ENCODE data around the gene DNAI1. TPM values are rescaled to one million over a fixed set of nuclear protein-coding genes. Genes with fewer than 3 reads are reported as not detected.

Gene DNAI1
- total and polyA plus RNA-seq, 2 of the 4 experiments (the other 2 are of a cell fraction) = not detected

- Histone ChIP-seq H3K4me1 (ENCODE audit: control insufficient read depth, insufficient read depth, low read length) (peaks cover 12% of the 10 kb centered on the region), H2BK20ac (ENCODE audit: low read depth, low read length) (no peak overlapping the region), H2BK15ac (ENCODE audit: low read depth, low read length) (no peak overlapping the region), H2BK5ac (ENCODE audit: low read depth, low read length, poor library complexity, severe bottlenecking) (no peak overlapping the region), H3K27me3 (ENCODE audit: control insufficient read depth, insufficient read depth, low read length) (no peaks in the 10 kb centered on the region), H4K20me1 (ENCODE audit: insufficient read depth, low read length) (peaks cover 76% of the 10 kb centered on the region), H3K56ac (ENCODE audit: extremely low read depth, insufficient read depth, low read length) (no peak overlapping the region), H2BK120ac (ENCODE audit: low read depth, low read length) (no peak overlapping the region), H2AK9ac (replicated peaks; ENCODE audit: low read depth, low read length, poor library complexity) (no peak overlapping the region), H3K23ac (ENCODE audit: low read depth, low read length) (no peak overlapping the region), H3K27ac (ENCODE audit: insufficient read depth, low read length) (no peak overlapping the region), H3K4me2 (ENCODE audit: low read depth, low read length) (no peak overlapping the region), H3K9me3 (ENCODE audit: control insufficient read depth, insufficient read depth, low read length) (no peaks in the 10 kb centered on the region), H2AK5ac (ENCODE audit: low read depth, low read length) (no peak overlapping the region), H3K4me3 (ENCODE audit: insufficient read depth, low read depth, low read length) (no peak overlapping the region), H3K9ac (ENCODE audit: low read depth, low read length) (no peak overlapping the region), H4K8ac (ENCODE audit: low read depth in 2 of 2, low read length in 2 of 2) (no peak overlapping the region), H3K14ac (replicated peaks; ENCODE audit: low read depth, low read length) (no peak overlapping the region), H3K36me3 (ENCODE audit: control insufficient read depth, insufficient read depth, low read length) (no peaks in the 10 kb centered on the region), H3K4ac (ENCODE audit: low read depth, low read length) (no peak overlapping the region), H3K79me1 (ENCODE audit: low read depth in 1 of 2, low read length in 2 of 2) (peaks cover 44 to 69% of the 10 kb centered on the region in 2 experiments), H4K5ac (ENCODE audit: low read depth, low read length) (no peak overlapping the region), H3K18ac (ENCODE audit: low read depth, low read length) (no peak overlapping the region), H2AFZ (replicated peaks; ENCODE audit: low read length, poor library complexity) (no peak overlapping the region), H3K9me1 (ENCODE audit: insufficient read depth, low read length) (peaks cover 11% of the 10 kb centered on the region), H4K91ac (ENCODE audit: insufficient read depth, low read depth, low read length) (no peak overlapping the region)
- dilution Hi-C loops (cut with HindIII; ENCODE audit: low sequenced_read_pairs, unreplicated experiment) (no loop called here), intact Hi-C loops (cut with micrococcal nuclease) (no loop called here), in situ Hi-C loops (cut with MboI; ENCODE audit: low sequenced_read_pairs) (no loop called here)
- ATAC-seq (ENCODE audit: low read depth) = no peak
- no TSS peak for BruUV-seq (replicated peaks)
- DNase-seq = no peak
- WGBS, 2 experiments (ENCODE audit: extremely low coverage in 2 of 2, insufficient read length in 1 of 2) = no CpG with 5 or more reads among the region's 1 CpG
- POLR2A ChIA-PET (ENCODE audit: unreplicated experiment) = no interaction called here
- TF ChIP-seq, protein P1, sequence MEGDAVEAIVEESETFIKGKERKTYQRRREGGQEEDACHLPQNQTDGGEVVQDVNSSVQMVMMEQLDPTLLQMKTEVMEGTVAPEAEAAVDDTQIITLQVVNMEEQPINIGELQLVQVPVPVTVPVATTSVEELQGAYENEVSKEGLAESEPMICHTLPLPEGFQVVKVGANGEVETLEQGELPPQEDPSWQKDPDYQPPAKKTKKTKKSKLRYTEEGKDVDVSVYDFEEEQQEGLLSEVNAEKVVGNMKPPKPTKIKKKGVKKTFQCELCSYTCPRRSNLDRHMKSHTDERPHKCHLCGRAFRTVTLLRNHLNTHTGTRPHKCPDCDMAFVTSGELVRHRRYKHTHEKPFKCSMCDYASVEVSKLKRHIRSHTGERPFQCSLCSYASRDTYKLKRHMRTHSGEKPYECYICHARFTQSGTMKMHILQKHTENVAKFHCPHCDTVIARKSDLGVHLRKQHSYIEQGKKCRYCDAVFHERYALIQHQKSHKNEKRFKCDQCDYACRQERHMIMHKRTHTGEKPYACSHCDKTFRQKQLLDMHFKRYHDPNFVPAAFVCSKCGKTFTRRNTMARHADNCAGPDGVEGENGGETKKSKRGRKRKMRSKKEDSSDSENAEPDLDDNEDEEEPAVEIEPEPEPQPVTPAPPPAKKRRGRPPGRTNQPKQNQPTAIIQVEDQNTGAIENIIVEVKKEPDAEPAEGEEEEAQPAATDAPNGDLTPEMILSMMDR (conservative IDR thresholded peaks at IDR 0.05; ENCODE audit: low read depth, low read length) = no peak
- no peak for TF ChIP-seq SMC3 (IDR thresholded peaks at IDR 0.05; ENCODE audit: low read depth, low read length)
- TF ChIP-seq MAFK (IDR thresholded peaks at IDR 0.05; ENCODE audit: low read depth, low read length) = no peak
- CTCF ChIA-PET = interaction anchor here (0.8 kb wide), 1 partner anchor 54 kb away, joined by 3 read pairs; no protein-coding TSS in a partner anchor
These were observed 11.7 kb upstream of the DNAI1 start for GRCh38 chr9:34446951-34447350.

Data from IMR-90 (cell line).